CD14-positive monocyte (primary cell): ENCODE results near the gene FBXW7. TPM values are rescaled to one million over a fixed set of nuclear protein-coding genes. Genes with fewer than 3 reads are reported as not detected.

Experiments used
- DNase-seq, 3 donors: peaks; one replicate each; pipeline ENCODE4 v3.0.0-alpha.2; 2011 to 2022
- H2AFZ ChIP-seq: 2 replicates; pipeline ENCODE4 v1.6.0; 2012; ENCODE audit warnings: mild to moderate bottlenecking, low read depth, low read length, inconsistent platforms; ENCODE audit not compliant: insufficient read depth, poor library complexity, severe bottlenecking
- H3K27ac ChIP-seq, 2 donors: 1 replicate in 1 of 2; 2 replicates in 1 of 2; pipeline ENCODE4 v1.5.1; 2012 to 2013; ENCODE audit warnings: low read length in 2 of 2, control low read depth in 1 of 2, inconsistent platforms in 1 of 2, low read depth in 1 of 2, mild to moderate bottlenecking in 1 of 2
- H3K27me3 ChIP-seq, 2 donors: one replicate each; pipeline versions ENCODE4 v1.6.0 to v1.6.1; 2011 to 2013; ENCODE audit warnings: low read length in 2 of 2; ENCODE audit not compliant: control insufficient read depth in 2 of 2, insufficient read depth in 2 of 2
- H3K36me3 ChIP-seq, 2 donors: replicated peaks in 1 of 2; 1 replicate in 1 of 2; 2 replicates in 1 of 2; pipeline versions ENCODE4 v1.5.1 to v1.6.1; 2012 to 2013; ENCODE audit warnings: low read length in 2 of 2, control low read depth in 1 of 2, inconsistent platforms in 1 of 2, mild to moderate bottlenecking in 1 of 2; ENCODE audit not compliant: insufficient read depth in 2 of 2, control insufficient read depth in 1 of 2
- H3K4me1 ChIP-seq, 2 donors: 1 replicate in 1 of 2; 2 replicates in 1 of 2; pipeline versions ENCODE4 v1.5.1 to v1.6.1; 2012 to 2013; ENCODE audit warnings: low read length in 2 of 2, control low read depth in 1 of 2, inconsistent platforms in 1 of 2, mild to moderate bottlenecking in 1 of 2, moderate library complexity in 1 of 2; ENCODE audit not compliant: insufficient read depth in 2 of 2, control insufficient read depth in 1 of 2
- H3K4me2 ChIP-seq: replicated peaks from 2 replicates; pipeline ENCODE3; 2012; ENCODE audit warnings: low read length, moderate library complexity, mild to moderate bottlenecking; ENCODE audit not compliant: poor library complexity, severe bottlenecking; ENCODE audit errors: extremely low read depth
- H3K4me3 ChIP-seq, 3 experiments: fragments of 200-600 bp in 1 of 3; sonication (generic) in 1 of 3; replicated peaks in 1 of 3; 1 replicate in 2 of 3; 2 replicates in 1 of 3; pipeline ENCODE4 v1.5.1; 2011 to 2013; ENCODE audit warnings: low read length in 3 of 3, mild to moderate bottlenecking in 3 of 3, control low read depth in 2 of 3, low read depth in 2 of 3, inconsistent platforms in 1 of 3, moderate library complexity in 1 of 3
- H3K79me2 ChIP-seq: 2 replicates; pipeline ENCODE4 v1.6.0; 2012; ENCODE audit warnings: mild to moderate bottlenecking, control low read depth, inconsistent platforms, low read length, moderate library complexity; ENCODE audit not compliant: insufficient read depth
- H3K9ac ChIP-seq: 2 replicates; pipeline ENCODE4 v1.6.0; 2017; ENCODE audit warnings: low read length, mild to moderate bottlenecking; ENCODE audit not compliant: insufficient read depth, poor library complexity, severe bottlenecking
- H3K9me3 ChIP-seq, 2 donors: replicated peaks in 1 of 2; 1 replicate in 1 of 2; 2 replicates in 1 of 2; pipeline versions ENCODE4 v1.5.1 to v1.6.1; 2012 to 2013; ENCODE audit warnings: low read length in 2 of 2, control low read depth in 1 of 2; ENCODE audit not compliant: control insufficient read depth in 1 of 2, insufficient read depth in 1 of 2
- H4K20me1 ChIP-seq: 2 replicates; pipeline ENCODE4 v1.6.0; 2012; ENCODE audit warnings: mild to moderate bottlenecking, low read length, control low read depth, moderate library complexity; ENCODE audit not compliant: insufficient read depth
- H3K27ac Mint-ChIP-seq, 7 donors: one replicate each; pipeline ENCODE4 v1.8.0; 2020; ENCODE audit warnings: mild to moderate bottlenecking in 7 of 7, mixed read lengths in 7 of 7, moderate library complexity in 6 of 7, inconsistent platforms in 2 of 7
- H3K27me3 Mint-ChIP-seq, 3 donors: one replicate each; pipeline ENCODE4 v1.8.0; 2021 to 2022; ENCODE audit warnings: low read depth in 3 of 3, mild to moderate bottlenecking in 3 of 3, mixed read lengths in 3 of 3, moderate library complexity in 3 of 3, inconsistent platforms in 1 of 3
- H3K36me3 Mint-ChIP-seq, 2 donors: one replicate each; pipeline ENCODE4 v1.8.0; 2020; ENCODE audit warnings: mixed read lengths in 2 of 2, inconsistent platforms in 1 of 2, mild to moderate bottlenecking in 1 of 2
- H3K4me1 Mint-ChIP-seq: one replicate; pipeline ENCODE4 v1.8.0; 2020; ENCODE audit warnings: mild to moderate bottlenecking, mixed read lengths
- H3K4me3 Mint-ChIP-seq, 2 donors: one replicate each; pipeline ENCODE4 v1.8.0; 2020; ENCODE audit warnings: mild to moderate bottlenecking in 2 of 2, mixed read lengths in 2 of 2, moderate library complexity in 1 of 2
- H3K9me3 Mint-ChIP-seq, 7 donors: one replicate each; pipeline ENCODE4 v1.8.0; 2020 to 2022; ENCODE audit warnings: mixed read lengths in 7 of 7, mild to moderate bottlenecking in 6 of 7, moderate library complexity in 6 of 7, inconsistent platforms in 2 of 7
- WGBS: methylation state at CpG from one replicate; pipeline ENCODE4 v1.1.5; 2013; ENCODE audit warnings: missing lambda C conversion rate; ENCODE audit not compliant: insufficient coverage; 5-methylcytosine and 5-hydroxymethylcytosine counted together
- intact Hi-C, 2 donors: fragments of 100-400 bp; cut with micrococcal nuclease; formaldehyde crosslinking; loops; one replicate each; pipeline versions ENCODE4 v1.15.0 to v1.15.1; 2023
- polyA plus RNA-seq, 3 donors: library from polyadenylated mRNA; depleted of rRNA in 1 of 3; unstranded in 2 of 3; stranded (reverse) in 1 of 3; fragments of 300-500 nt in 2 of 3; fragments of >200 nt in 1 of 3; fragmentation: Illumina TruSeq in 2 of 3; gene quantifications; 1 replicate in 2 of 3; 2 replicates in 1 of 3; pipeline ENCODE4 v1.2.3, GENCODE V29; 2012 to 2021
- TF ChIP-seq, protein P1 (sequence below): fragments of 200-600 bp; IDR thresholded peaks from one replicate; pipeline ENCODE4 v1.8.0; 2022; ENCODE audit warnings: antibody characterized with exemption, mild to moderate bottlenecking

FBXW7 gene
- polyA plus RNA-seq, 3 donors = 25.1 to 44.9 (median 35.6) TPM

DNA sequence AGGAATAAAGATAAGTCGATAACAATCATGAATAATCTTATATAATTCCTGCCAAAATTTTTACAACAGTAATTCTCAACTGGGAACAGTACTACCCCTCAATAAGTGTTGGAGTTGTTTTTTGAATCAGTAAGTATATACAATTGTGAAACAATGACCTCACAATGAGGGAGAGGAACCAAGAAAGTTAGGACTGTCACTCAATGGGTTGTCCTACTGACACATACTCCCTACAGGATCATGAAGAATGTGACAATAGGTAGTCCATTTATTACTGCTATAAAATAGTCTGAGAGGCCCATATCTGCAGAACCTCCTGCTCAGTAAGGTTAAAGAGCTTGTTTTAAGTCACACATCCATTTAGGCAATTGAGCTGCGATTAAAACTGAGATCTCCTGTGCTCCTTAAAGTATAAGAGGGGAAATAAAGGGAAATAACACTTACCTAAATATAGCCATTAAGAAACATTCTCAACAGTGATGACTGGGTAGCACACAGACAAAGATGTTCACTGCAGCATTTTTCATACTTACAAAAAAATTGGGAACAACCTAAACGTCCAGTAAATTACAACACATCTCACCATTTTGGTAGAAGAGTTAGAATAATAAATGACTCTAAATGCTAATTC lies 26.2 kb downstream of the FBXW7 start:
- H3K4me1 Mint-ChIP-seq = peaks cover 34% of the 10 kb centered on the region
- peak overlapping the region in 1 of 2 donors; percentile 38 for H3K27ac ChIP-seq
- H3K9me3 Mint-ChIP-seq = no peaks in the 10 kb centered on the region
- peaks cover 25 to 41% of the 10 kb centered on the region in 2 donors for H3K36me3 Mint-ChIP-seq
- H3K36me3 ChIP-seq = peaks cover 11 to 25% of the 10 kb centered on the region in 2 donors
- H4K20me1 ChIP-seq = peaks cover 98% of the 10 kb centered on the region
- DNase-seq = peak in 2 of 3 donors; percentile 10 to 33
- peak overlapping the region in 4 of 7 donors; percentile 50 to 72 (median 58) for H3K27ac Mint-ChIP-seq
- no peaks in the 10 kb centered on the region for H3K9me3 ChIP-seq
- H3K4me1 ChIP-seq = peaks cover 12 to 24% of the 10 kb centered on the region in 2 donors
- no peak overlapping the region for H3K4me2 ChIP-seq
- H3K9ac ChIP-seq = no peak overlapping the region
- no peak overlapping the region for H3K4me3 Mint-ChIP-seq
- H2AFZ ChIP-seq = no peak overlapping the region
- H3K4me3 ChIP-seq = no peak overlapping the region
- peaks cover 93% of the 10 kb centered on the region for H3K79me2 ChIP-seq
- intact Hi-C loops = loop anchor here in 1 of 2 donors (10.0 kb wide), 1 partner anchor 135 kb away; no protein-coding TSS in a partner anchor
- TF ChIP-seq, protein P1, sequence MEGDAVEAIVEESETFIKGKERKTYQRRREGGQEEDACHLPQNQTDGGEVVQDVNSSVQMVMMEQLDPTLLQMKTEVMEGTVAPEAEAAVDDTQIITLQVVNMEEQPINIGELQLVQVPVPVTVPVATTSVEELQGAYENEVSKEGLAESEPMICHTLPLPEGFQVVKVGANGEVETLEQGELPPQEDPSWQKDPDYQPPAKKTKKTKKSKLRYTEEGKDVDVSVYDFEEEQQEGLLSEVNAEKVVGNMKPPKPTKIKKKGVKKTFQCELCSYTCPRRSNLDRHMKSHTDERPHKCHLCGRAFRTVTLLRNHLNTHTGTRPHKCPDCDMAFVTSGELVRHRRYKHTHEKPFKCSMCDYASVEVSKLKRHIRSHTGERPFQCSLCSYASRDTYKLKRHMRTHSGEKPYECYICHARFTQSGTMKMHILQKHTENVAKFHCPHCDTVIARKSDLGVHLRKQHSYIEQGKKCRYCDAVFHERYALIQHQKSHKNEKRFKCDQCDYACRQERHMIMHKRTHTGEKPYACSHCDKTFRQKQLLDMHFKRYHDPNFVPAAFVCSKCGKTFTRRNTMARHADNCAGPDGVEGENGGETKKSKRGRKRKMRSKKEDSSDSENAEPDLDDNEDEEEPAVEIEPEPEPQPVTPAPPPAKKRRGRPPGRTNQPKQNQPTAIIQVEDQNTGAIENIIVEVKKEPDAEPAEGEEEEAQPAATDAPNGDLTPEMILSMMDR = no peak
- no peaks in the 10 kb centered on the region for H3K27me3 ChIP-seq
- no peaks in the 10 kb centered on the region for H3K27me3 Mint-ChIP-seq
- no CpG with 5 or more reads among the region's 3 CpGs for WGBS

DNA sequence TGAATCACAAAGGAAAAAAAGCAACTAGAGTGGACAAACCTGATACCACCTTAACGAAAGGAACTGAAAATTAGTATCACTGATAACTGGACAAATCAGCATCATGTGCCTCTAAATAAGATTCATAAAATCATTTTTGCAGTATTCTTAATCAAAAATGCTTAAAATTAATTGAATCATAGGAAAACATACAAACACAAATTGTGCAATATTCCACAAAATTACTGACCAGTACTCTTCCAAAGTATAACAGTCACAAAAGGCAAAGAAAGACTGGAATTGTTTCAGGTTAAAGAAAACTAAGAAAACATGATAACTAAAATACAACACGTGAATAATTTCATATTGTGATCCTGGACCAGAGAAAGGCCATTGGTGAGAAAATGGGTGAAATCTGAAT lies 27.1 kb downstream of the FBXW7 start:
- Mint-ChIP-seq H3K27ac (no peak overlapping the region), H3K4me1 (peaks cover 28% of the 10 kb centered on the region), H3K27me3 (no peaks in the 10 kb centered on the region), H3K4me3 (no peak overlapping the region), H3K9me3 (no peaks in the 10 kb centered on the region), H3K36me3 (peaks cover 18 to 34% of the 10 kb centered on the region in 2 donors)
- Histone ChIP-seq H2AFZ (no peak overlapping the region), H3K79me2 (peaks cover 94% of the 10 kb centered on the region), H3K27ac (no peak overlapping the region), H3K27me3 (no peaks in the 10 kb centered on the region), H3K9me3 (no peaks in the 10 kb centered on the region), H3K36me3 (peaks cover 8 to 25% of the 10 kb centered on the region in 2 donors), H3K4me3 (no peak overlapping the region), H3K4me2 (no peak overlapping the region), H3K9ac (no peak overlapping the region), H4K20me1 (peaks cover 94% of the 10 kb centered on the region), H3K4me1 (peaks cover 12 to 24% of the 10 kb centered on the region in 2 donors)
- TF ChIP-seq, protein P1 = no peak
- no peak for DNase-seq
- no CpG with 5 or more reads among the region's 2 CpGs for WGBS
- intact Hi-C loops = loop anchor here in 1 of 2 donors (10.0 kb wide), 1 partner anchor 136 kb away; no protein-coding TSS in a partner anchor
